Measurements from ENCODE around the gene PTPRD. TPM values are rescaled to one million over a fixed set of nuclear protein-coding genes. Genes with fewer than 3 reads are reported as not detected.
A peak's percentile ranks its signal among the peaks of the same experiment; 100 is the strongest.

PTPRD gene
- total RNA-seq, 1 experiment from 2014 or later, result 32.5 TPM

- peak overlapping the region in 2 of 3 experiments; percentile 35 to 50; a peak in 4 of 7 replicates for H3K27ac Mint-ChIP-seq
- H2BK5ac ChIP-seq (ENCODE audit: insufficient read length, low read length), result no peak overlapping the region
- no CpG with 5 or more reads among the region's 11 CpGs for WGBS (ENCODE audit: extremely low coverage, insufficient read length, low lambda C conversion rate)
These were observed 1052.3 kb downstream of the PTPRD start for GRCh38 chr9:9560382-9561035.

More at GRCh38 chr9:9560382-9561035, 1052.3 kb downstream of the PTPRD start:
- H4K20me1 ChIP-seq (ENCODE audit: control insufficient read depth, insufficient read depth, insufficient read length), result no peaks in the 10 kb centered on the region
- H3K9me3 Mint-ChIP-seq, result no peaks in the 10 kb centered on the region; a peak in 1 of 5 replicates
- no peak overlapping the region for H4K8ac ChIP-seq (replicated peaks; ENCODE audit: insufficient read length, low read depth, low read length)
- no peak for DNase-seq
- no peak overlapping the region for H3K9ac ChIP-seq (ENCODE audit: extremely low read depth, insufficient read length, low read length)
- no peak overlapping the region for H2AFZ ChIP-seq (ENCODE audit: low read length)
- H3K4ac ChIP-seq (ENCODE audit: low read depth, low read length), result no peak overlapping the region
- peaks cover 0 to 12% (median 0%) of the 10 kb centered on the region in 3 experiments; a peak in 3 of 7 replicates for H3K36me3 Mint-ChIP-seq (ENCODE audit: insufficient read depth in 1 of 3, low read depth in 3 of 3)
- no peak overlapping the region for H3K4me3 Mint-ChIP-seq
- H4K91ac ChIP-seq (ENCODE audit: insufficient read length, low read depth, low read length), result no peak overlapping the region
- H3K79me2 ChIP-seq (ENCODE audit: insufficient read depth, low read length), result no peaks in the 10 kb centered on the region
- H3K79me1 ChIP-seq (ENCODE audit: insufficient read depth, low read depth, low read length, poor library complexity, severe bottlenecking), result no peaks in the 10 kb centered on the region
- no peak overlapping the region for H3K4me2 ChIP-seq (ENCODE audit: insufficient read depth, insufficient read length, low read length)
- H3K56ac ChIP-seq (ENCODE audit: insufficient read length, low read depth, low read length), result no peak overlapping the region
- no peak overlapping the region for H2BK120ac ChIP-seq (ENCODE audit: low read depth, low read length, poor library complexity, severe bottlenecking)
- H2BK20ac ChIP-seq (ENCODE audit: low read depth, low read length, poor library complexity, severe bottlenecking), result no peak overlapping the region
- no peak overlapping the region for H3K27ac ChIP-seq (ENCODE audit: insufficient read length, low read depth, low read length)
- H3K27me3 ChIP-seq (ENCODE audit: insufficient read depth, low read length), result no peaks in the 10 kb centered on the region
- no peak overlapping the region for H3K18ac ChIP-seq (ENCODE audit: insufficient read length, low read depth, low read length)
- peaks cover 10% of the 10 kb centered on the region; the same call in 1 of the 2 replicates for H3K4me1 ChIP-seq (ENCODE audit: insufficient read depth, low read length)
- no peak overlapping the region for H4K5ac ChIP-seq (ENCODE audit: insufficient read length, low read depth, low read length)
- TF ChIP-seq CTCF (conservative IDR thresholded peaks at IDR 0.05), result no peak
- H3K14ac ChIP-seq (ENCODE audit: insufficient read depth, low read length), result peak overlapping the region; percentile 68; the same call in 1 of the 2 replicates
- no peak overlapping the region for H2BK15ac ChIP-seq (ENCODE audit: low read depth, low read length)
- no peak overlapping the region for H2BK12ac ChIP-seq (ENCODE audit: insufficient read length, low read depth, low read length)
- H3T11ph ChIP-seq (ENCODE audit: low read length), result no peak overlapping the region
- H2AK5ac ChIP-seq (ENCODE audit: insufficient read length, low read length), result no peak overlapping the region
- H3K9me3 ChIP-seq (ENCODE audit: control insufficient read depth, low read depth, low read length), result no peaks in the 10 kb centered on the region
- no peaks in the 10 kb centered on the region for H3K27me3 Mint-ChIP-seq (ENCODE audit: low read depth)
- H3K23ac ChIP-seq (ENCODE audit: insufficient read length, low read depth, low read length), result no peak overlapping the region
- peaks cover 25 to 28% of the 10 kb centered on the region in 2 experiments for H3K4me1 Mint-ChIP-seq
- no peaks in the 10 kb centered on the region for H3K23me2 ChIP-seq (ENCODE audit: insufficient read length, low read depth, low read length, poor library complexity, severe bottlenecking)

All from H9 (cell line).